Ovary (tissue), 9 donors: Measurements from ENCODE around the gene TMEM259. TPM values are rescaled to one million over a fixed set of nuclear protein-coding genes. Genes with fewer than 3 reads are reported as not detected.

ENCODE experiments used
- DNase-seq, 5 donors: peaks; one replicate each; pipeline ENCODE4 v3.0.0-alpha.2; 2019 to 2020
- H3K27ac ChIP-seq, 2 donors: fragments of 200-600 bp; one replicate each; pipeline versions ENCODE4 v1.5.1 to v1.8.0; 2019 to 2022
- H3K27me3 ChIP-seq: fragments of 200-600 bp; one replicate; pipeline ENCODE4 v1.8.0; 2022
- H3K36me3 ChIP-seq: fragments of 200-600 bp; sonication (generic); one replicate; pipeline ENCODE4 v1.5.1; 2019
- H3K4me1 ChIP-seq: one replicate; pipeline ENCODE4 v1.8.1; 2013; ENCODE audit warnings: mild to moderate bottlenecking, moderate library complexity; ENCODE audit not compliant: insufficient read depth
- H3K4me3 ChIP-seq: fragments of 200-600 bp; sonication (generic); one replicate; pipeline ENCODE4 v1.5.1; 2017
- H3K9me3 ChIP-seq, 2 donors: fragments of 200-600 bp in 1 of 2; sonication (generic) in 1 of 2; one replicate each; pipeline versions ENCODE4 v1.5.1 to v1.8.1; 2013 to 2019; ENCODE audit warnings: mild to moderate bottlenecking in 1 of 2, moderate library complexity in 1 of 2
- CTCF ChIP-seq, 3 donors: fragments of 450-650 bp in 2 of 3; fragments of 200-600 bp in 1 of 3; IDR thresholded peaks; one replicate each; pipeline versions ENCODE4 v1.5.1 to v1.8.0; 2016 to 2022; ENCODE audit warnings: antibody characterized with exemption in 3 of 3, mild to moderate bottlenecking in 1 of 3
- EP300 ChIP-seq: sonication (generic); formaldehyde crosslinking; IDR thresholded peaks from one replicate; pipeline ENCODE4 v1.6.1; 2017; ENCODE audit warnings: antibody characterized with exemption
- POLR2A ChIP-seq: fragments of 450-650 bp; IDR thresholded peaks from one replicate; pipeline ENCODE4 v1.6.1; 2017; ENCODE audit warnings: antibody characterized with exemption, mild to moderate bottlenecking, moderate library complexity
- WGBS, 3 donors: extraction: QIAGEN DNeasy Blood & Tissue Kit in 1 of 3; methylation state at CpG; one replicate each; pipeline versions ENCODE4 v1.1.5 to v1.1.7; 2013 to 2017; 5-methylcytosine and 5-hydroxymethylcytosine counted together
- intact Hi-C, 4 donors: fragments of 100-400 bp; cut with DNase I; formaldehyde crosslinking; loops; one replicate each; pipeline versions ENCODE4 v1.11.0 to v1.15.1; 2022 to 2023
- polyA plus RNA-seq, 2 donors: library from polyadenylated mRNA; stranded (reverse); fragments of 200-250 nt in 1 of 2; fragments of 350-450 nt in 1 of 2; fragmentation: Illumina TruSeq in 1 of 2; extraction: RNeasy Lipid Tissue Mini Kit (QIAGEN cat#74804) in 1 of 2; gene quantifications; one replicate each; pipeline ENCODE4 v1.2.3, GENCODE V29; 2013 to 2014
- total RNA-seq, 7 donors: library from RNA; depleted of rRNA in 2 of 7; stranded (reverse); fragments of >200 nt in 2 of 7; fragmentation: NEBNext Ultra II Directional in 3 of 7; extraction: Animal tissue kit (Norgen Biotek cat#: 25700) in 3 of 7; gene quantifications; one replicate each; pipeline versions ENCODE4 v1.1.0 to v1.2.4, GENCODE V29; 2016 to 2023
- donor health status: DM: no; HTN: no; CAD: no; lungs with moderate emphysema.
- donor health status: DM: no; HTN: no; CAD: no.
- donor health status: Bipolar disorder and iron deficiency.
- donor health status: DM: yes; HTN: yes; CAD: no.
- donor health status: DM: no; HTN: no; CAD: no.
- donor health status: DM: yes; HTN: yes; CAD: no.

The TMEM259 gene
- total and polyA plus RNA-seq, 9 donors = 26.0 to 196 (median 127) TPM

GRCh38 chr19:1007399-1008251, 13.3 kb downstream of the TMEM259 start:
- Histone ChIP-seq H3K36me3 (no peaks in the 10 kb centered on the region), H3K9me3 (no peaks in the 10 kb centered on the region), H3K27ac (no peak overlapping the region), H3K4me3 (no peak overlapping the region), H3K27me3 (no peaks in the 10 kb centered on the region), H3K4me1 (peaks cover 2% of the 10 kb centered on the region)
- WGBS, 3 donors = 87 to 89% (median 88%) methylated on average over 71 to 73 of the region's 73 CpGs
- no peak for DNase-seq
- TF ChIP-seq EP300 = no peak
- TF ChIP-seq POLR2A = no peak
- intact Hi-C loops = no loop called here

- no peak for DNase-seq
- Histone ChIP-seq H3K27me3 (no peaks in the 10 kb centered on the region), H3K4me1 (peaks cover 2% of the 10 kb centered on the region), H3K27ac (no peak overlapping the region), H3K36me3 (no peaks in the 10 kb centered on the region), H3K4me3 (no peak overlapping the region), H3K9me3 (no peaks in the 10 kb centered on the region)
- intact Hi-C loops = no loop called here
- TF ChIP-seq EP300 = no peak
- 77 to 84% (median 81%) methylated on average over 27 of the region's 27 CpGs for WGBS, 3 donors
These were observed 14.1 kb downstream of the TMEM259 start for GRCh38 chr19:1006711-1007398.

GRCh38 chr19:1004803-1005664, 15.9 kb downstream of the TMEM259 start:
- Histone ChIP-seq H3K4me3 (no peak overlapping the region), H3K27me3 (peaks cover 1% of the 10 kb centered on the region), H3K9me3 (no peaks in the 10 kb centered on the region), H3K27ac (no peak overlapping the region), H3K4me1 (no peaks in the 10 kb centered on the region), H3K36me3 (no peaks in the 10 kb centered on the region)
- no peak for DNase-seq
- no peak for TF ChIP-seq EP300
- TF ChIP-seq CTCF (IDR thresholded peaks at IDR 0.05) = no peak
- TF ChIP-seq POLR2A = no peak
- WGBS, 3 donors = 83 to 90% (median 85%) methylated on average over 70 of the region's 70 CpGs
- intact Hi-C loops = no loop called here

- Histone ChIP-seq H3K4me3 (no peak overlapping the region), H3K36me3 (no peaks in the 10 kb centered on the region), H3K9me3 (no peaks in the 10 kb centered on the region), H3K4me1 (no peaks in the 10 kb centered on the region), H3K27ac (no peak overlapping the region), H3K27me3 (peaks cover 5% of the 10 kb centered on the region)
- intact Hi-C loops = no loop called here
- TF ChIP-seq POLR2A (no peak), EP300 (no peak), CTCF (IDR thresholded peaks at IDR 0.05) (no peak)
- no peak for DNase-seq
- 60 to 70% (median 61%) methylated on average over 16 to 32 of the region's 32 CpGs for WGBS, 3 donors
These were observed 16.6 kb downstream of the TMEM259 start for GRCh38 chr19:1004204-1004802.

- Histone ChIP-seq H3K36me3 (no peaks in the 10 kb centered on the region), H3K27me3 (peaks cover 11% of the 10 kb centered on the region), H3K9me3 (no peaks in the 10 kb centered on the region), H3K4me3 (no peak overlapping the region), H3K27ac (no peak overlapping the region), H3K4me1 (no peaks in the 10 kb centered on the region)
- WGBS, 3 donors = 83 to 87% (median 84%) methylated on average over 32 to 37 of the region's 37 CpGs
- TF ChIP-seq POLR2A (no peak), EP300 (no peak), CTCF (IDR thresholded peaks at IDR 0.05) (no peak)
- DNase-seq = peak in 1 of 5 donors; percentile 33
- intact Hi-C loops = no loop called here
These were observed 17.6 kb downstream of the TMEM259 start for GRCh38 chr19:1003283-1003682.
